HG02885 (cell line): ENCODE data around the gene SYT2.
"Not testable (repeated sequence)": the region's sequence is repeated elsewhere in the genome, so short reads cannot be mapped to it uniquely, and the experiment has no call there.

ENCODE experiments used
- ATAC-seq: cut with Tn5 transposase; IDR thresholded peaks from one replicate; pipeline ENCODE4 v1.9.1; 2021; ENCODE audit warnings: mild to moderate bottlenecking; ENCODE audit not compliant: unreplicated experiment, poor library complexity

Gene SYT2

GRCh38 chr1:202627036-202627435 is 83.2 kb downstream of the SYT2 start:
- not testable (repeated sequence) for ATAC-seq

DNA sequence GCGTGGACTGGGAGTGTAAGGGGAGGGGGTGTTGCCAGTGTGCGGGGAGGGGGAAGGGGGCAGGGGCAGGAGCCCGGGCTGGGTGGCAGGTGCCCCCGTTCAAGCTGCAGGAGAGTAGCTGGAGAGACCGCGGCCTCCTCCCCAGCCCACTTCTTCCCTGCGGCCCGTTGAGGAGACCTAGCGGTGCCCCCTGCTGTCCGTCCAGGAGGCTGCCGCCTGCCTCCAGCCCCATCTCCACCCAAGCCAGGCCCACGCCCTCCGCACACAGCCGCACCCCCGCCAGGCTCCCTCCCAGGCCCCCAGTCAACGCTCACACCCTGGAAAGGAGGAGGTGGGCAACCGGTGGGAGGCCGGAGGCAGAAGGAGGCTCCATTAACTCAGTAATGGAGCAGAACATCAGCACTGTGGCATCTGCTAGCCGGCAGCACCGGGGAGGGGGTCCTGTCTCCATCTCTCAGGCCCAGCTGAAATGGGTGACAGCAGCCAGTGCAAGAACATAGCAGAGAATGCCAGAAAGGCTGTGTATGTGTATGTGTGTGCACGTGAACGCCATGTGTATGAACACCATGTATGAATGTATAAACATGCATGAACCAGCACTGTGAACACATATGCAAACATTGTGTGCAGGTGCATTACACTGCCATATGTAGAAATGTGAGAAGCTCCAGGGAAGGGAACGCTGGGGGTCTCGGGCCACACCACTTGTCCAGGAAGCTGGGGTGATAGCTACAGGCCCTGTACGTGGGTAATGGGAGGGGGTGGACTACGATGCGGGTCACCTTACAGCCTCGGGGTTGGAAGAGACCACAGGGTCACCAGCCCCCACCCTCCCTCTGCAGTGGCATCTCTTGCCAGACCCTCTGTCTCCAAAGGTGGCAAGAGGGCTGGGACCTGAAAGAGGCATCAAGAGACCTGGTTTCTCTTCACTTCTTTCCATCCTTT is 84.6 kb downstream of the SYT2 start:
- no peak for ATAC-seq

DNA sequence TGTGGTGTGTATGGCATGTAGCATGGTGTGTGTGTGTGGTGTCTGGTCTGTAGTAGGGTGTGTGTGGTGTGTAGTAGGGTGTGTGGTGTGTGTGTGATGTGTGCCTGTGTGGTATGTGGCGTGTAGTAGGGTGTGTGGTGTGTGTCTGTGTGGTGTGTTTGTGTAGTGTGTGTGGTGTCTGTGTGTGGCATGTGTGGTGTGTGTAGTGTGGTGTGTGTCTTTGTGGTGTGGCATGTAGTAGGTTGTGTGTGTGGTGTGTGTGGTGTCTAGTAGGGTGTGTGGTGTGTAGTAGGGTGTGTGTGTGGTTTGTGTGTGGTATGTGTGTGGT is 85.5 kb downstream of the SYT2 start:
- no peak for ATAC-seq

DNA sequence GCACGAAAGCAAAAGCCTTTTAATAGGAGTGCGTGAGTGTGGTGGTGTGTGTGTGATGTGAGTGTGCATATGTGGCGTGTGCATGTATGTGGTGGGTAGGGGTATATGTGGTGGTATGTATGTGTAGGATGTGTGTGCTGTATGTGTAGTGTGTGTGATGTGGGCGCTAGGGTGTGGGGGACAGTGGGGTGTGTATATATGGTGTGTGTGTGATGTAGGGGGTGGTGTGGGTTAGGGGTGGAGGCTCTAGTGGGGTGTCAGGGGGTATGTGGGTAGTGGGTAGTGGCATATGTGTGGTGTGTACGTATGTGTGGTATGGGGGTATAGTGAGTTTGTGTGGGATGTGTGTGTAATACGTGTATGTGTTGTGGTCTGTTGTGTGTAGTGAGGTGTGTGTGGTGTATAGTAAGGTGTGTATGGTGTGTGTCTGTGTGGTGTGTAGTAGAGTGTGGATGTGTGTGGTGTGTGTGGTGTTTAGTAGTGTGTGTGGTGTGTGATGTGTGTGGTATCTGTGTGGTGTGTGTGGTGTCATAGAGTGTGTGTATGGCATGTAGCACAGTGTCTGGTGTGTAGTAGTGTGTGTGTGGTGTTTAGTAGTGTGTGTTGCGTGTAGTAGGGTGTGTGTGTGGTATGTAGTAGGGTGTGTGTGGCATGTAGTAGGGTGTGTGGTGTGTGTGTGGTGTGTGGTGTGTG is 86.0 kb downstream of the SYT2 start:
- ATAC-seq: no peak

DNA sequence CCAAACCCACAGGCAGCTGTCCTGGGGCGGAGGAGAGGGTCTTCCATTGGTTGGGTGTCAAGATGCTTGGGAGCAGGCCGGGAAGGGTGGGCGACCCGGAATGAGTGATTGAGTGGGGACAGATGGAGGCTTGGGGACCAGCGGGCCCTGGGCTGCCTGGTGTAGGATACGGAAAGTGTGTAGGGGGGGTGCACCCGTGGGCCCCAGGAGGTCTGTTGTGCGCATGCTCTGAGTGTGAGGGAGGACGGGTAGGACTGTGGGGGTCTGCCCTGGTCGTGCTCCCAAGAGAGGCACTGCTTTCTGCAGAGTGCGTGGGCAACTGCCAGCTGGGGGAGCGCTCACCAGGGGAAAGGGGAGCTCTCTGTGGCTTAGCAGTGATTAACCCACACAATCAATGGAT is 86.8 kb downstream of the SYT2 start:
- not testable (repeated sequence) for ATAC-seq

- ATAC-seq: no peak
Observed at GRCh38 chr1:202623075-202623474, 87.2 kb downstream of the SYT2 start.

GRCh38 chr1:202622388-202622787 is 87.9 kb downstream of the SYT2 start:
- no peak for ATAC-seq

DNA sequence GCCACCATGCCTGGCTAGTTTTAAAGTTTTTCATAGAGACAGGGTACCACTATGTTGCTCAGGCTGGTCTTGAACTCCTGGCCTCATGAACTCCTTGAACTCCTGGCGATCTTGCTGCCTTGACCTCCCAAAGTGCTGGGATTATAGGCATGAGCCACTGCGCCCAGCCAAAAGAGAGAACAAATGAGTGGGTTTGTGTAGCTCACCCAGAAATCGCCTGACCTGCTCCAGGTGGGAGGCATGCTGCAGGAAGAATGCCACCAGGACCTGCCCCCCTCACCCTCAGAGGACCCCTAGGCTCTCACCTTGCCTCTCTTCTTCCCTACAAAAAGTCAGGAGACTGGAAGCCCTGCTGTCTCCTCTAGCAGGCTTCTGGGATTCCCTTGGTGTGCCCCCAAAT is 88.8 kb downstream of the SYT2 start:
- ATAC-seq: no peak

- ATAC-seq: not testable (repeated sequence)
Observed at GRCh38 chr1:202620036-202620435, 90.2 kb downstream of the SYT2 start.

GRCh38 chr1:202619505-202619904 is 90.7 kb downstream of the SYT2 start:
- no peak for ATAC-seq

DNA sequence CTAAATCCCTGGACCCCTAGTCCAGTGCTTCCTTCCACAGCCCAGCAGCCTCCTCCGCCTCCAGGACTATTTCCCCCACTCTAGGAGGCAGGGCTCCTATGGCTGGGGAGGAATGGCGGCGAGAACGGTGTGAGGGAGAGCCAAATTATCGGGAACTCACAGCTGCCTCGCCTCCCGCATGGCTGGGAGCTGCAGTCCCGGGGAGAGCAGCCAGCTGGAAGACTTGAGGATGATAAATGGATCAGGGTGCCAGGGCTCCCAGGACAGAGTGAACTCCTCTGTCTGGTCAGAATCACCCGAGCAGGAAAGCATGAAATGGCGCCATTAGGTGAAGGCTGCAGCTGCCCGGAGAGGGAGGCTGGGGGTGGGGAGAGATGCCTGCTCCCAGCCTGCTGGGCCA is 91.2 kb downstream of the SYT2 start:
- ATAC-seq: not testable (repeated sequence)

DNA sequence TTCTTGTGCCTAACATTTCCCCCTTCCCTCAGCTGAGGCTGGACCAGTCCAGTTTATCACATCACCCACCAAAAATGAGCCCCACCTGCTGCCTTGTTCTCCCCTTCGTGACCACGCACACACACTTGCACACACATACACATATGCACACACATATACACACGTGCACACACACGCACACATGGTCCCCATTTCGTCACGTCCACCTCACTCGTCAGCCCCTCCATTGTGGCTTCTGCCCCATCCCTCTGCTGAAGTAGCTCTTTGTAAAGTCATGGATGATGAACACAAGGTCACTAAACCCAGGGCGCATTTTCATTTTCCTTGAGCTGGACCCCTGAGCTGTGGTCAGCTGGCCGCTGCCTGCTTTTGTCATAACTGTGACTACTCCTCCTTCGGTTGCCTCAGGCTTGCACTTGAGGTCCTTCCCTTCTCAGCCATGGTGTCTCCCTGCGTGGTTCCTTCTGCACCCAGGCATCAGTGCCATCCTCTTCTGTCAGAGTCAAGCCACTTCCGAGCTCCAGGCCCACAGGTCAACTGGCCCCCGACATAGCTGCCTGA is 93.8 kb downstream of the SYT2 start:
- peak; percentile 24 for ATAC-seq

GRCh38 chr1:202615501-202616354 is 94.5 kb downstream of the SYT2 start:
- peak; percentile 88 for ATAC-seq

DNA sequence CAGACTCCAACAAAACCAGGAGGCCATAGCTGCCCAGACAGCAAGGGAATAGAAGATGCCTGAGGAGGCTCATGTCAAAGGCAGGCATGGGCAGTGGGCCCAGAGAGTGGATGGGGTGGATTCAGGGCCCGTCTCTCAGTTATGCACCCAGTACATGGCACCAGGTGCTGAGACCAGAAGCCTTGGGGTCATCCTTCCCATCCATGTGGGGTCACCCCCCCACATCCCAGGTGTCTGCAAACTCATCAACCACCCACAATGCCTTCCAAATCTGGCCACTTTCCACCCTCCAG is 95.1 kb downstream of the SYT2 start:
- not testable (repeated sequence) for ATAC-seq

- not testable (repeated sequence) for ATAC-seq
Observed at GRCh38 chr1:202614363-202615207, 95.7 kb downstream of the SYT2 start.

GRCh38 chr1:202613571-202613970 is 96.7 kb downstream of the SYT2 start:
- ATAC-seq: no peak

DNA sequence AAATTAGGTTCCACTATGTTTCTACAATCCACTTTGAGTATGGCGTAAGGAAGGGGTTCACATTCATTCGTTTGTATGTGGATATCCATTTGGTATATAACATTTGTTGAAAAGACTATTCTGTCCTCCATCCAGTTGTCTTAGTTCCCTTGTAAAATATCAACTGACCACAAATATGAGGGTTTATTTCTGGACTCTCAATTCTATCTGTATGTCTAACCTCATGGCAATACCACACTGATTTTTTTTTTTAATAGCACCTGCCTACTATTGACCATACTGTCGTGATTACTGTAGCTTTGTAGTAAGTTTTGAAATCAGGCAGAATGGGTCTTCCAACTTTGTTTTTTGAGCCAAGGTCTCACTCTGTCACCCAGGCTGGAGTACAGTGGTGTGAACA is 98.2 kb downstream of the SYT2 start:
- ATAC-seq: not testable (repeated sequence)

DNA sequence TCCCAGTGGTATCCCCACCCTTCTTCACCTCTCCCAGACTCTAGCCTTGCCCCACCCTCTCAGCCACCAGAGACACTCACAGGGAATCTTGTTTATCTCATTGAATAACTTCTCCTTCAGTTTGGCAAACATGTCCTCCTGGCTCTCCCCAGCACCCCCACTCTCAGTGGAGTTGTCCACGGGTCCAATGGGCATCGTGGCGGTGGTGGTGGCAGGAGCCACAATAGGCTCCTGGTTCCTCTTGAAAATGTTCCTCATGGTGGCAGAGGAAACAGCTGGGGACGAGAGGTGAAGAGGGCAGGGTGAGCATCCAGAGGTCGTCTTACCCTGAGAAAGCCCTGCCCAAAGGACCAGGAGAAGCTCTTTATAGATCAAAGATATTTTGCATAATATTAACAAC is 104.7 kb downstream of the SYT2 start:
- ATAC-seq: no peak

GRCh38 chr1:202603435-202603834 is 106.8 kb downstream of the SYT2 start:
- no peak for ATAC-seq
